CD4-positive, alpha-beta T cell treated with Interferon gamma for 1 hour (primary cell): ENCODE measurements around the gene BRD1.
A peak's percentile ranks its signal among the peaks of the same experiment; 100 is the strongest.

ENCODE experiments used
- DNase-seq: peaks from one replicate; pipeline ENCODE4 v3.0.0-alpha.2; 2020

Gene BRD1

GRCh38 chr22:49724893-49725489 is 102.7 kb downstream of the BRD1 start:
- DNase-seq, result peak; percentile 34

DNA sequence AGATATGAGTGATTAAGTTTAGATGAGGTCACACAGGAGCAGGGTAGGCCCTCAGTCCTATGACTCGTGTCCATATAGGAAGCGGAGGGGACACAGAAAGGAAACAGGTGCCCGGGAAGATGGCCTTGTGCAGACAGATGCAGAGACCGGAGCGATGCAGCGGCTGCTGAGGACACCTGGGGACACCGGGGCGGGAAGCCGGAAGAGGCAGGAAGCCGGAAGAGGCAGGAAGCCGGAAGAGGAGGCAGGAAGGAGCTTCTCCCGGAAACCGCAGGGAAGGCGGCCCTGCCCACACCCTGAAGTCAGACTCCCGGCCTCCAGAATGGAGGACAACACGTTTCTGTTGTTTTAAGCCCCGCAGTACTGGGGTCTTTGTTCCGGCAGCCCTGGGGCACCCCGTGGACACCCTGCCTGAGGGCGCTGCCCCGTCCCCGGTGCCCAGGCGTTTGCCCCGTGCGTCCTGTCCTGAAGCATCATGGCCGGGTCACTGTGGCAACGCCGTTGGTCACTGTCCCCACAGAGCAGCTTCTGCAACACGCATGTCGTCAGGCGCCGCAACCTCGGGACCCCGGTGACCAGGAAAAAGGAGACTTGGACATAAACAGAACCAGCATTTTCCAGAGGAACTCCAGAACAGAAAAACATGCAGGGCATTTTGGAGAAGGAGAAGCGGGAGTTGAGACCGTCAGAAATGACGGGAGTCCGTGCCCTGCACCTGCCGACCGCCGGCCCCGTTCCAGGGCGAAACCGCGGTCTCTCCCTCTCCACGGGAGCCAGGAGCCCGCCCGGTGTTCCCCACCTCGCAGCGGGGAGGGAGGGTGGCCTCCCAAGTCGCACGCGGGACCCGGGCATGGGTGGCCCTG is 103.4 kb downstream of the BRD1 start:
- no peak for DNase-seq

DNA sequence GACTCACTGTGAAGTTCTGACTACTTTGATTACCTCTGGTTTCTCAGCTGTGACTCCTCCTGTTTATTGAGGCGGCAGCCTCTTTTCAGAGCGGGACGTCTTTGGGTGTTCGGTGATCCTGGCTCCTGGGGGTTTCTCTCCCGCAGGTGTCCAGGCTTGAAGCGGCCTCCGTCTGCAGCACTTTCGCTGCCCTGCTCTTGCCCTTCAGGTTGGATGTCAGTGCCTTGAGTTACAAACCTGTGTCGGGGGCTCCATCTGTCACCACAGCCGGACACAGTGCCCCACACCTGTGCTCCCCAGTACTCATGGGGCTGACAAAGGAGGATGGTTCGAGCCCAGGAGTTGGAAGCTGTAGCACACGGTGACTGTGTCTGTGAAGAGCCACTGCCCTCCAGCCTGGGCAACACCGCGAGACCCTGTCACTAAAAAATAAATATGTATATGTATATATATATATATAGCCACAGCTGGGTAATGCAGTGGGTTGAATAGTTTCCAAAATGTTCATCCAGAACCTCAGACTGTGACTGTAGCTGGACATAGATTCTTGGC is 104.1 kb downstream of the BRD1 start:
- no peak for DNase-seq
